ENCODE measurements around the gene GIMAP8.
"Not testable (repeated sequence)": the region's sequence is repeated elsewhere in the genome, so short reads cannot be mapped to it uniquely, and the experiment has no call there.

GIMAP8 gene

GRCh38 chr7:150471886-150472285, 21.5 kb downstream of the GIMAP8 start:
- Histone ChIP-seq H3K27me3 (ENCODE audit: control insufficient read depth, insufficient read depth, low read length) (peaks cover 24% of the 10 kb centered on the region), H3K27ac (ENCODE audit: low read depth, low read length) (no peak overlapping the region), H3K36me3 (ENCODE audit: control insufficient read depth, insufficient read depth, low read length) (no peaks in the 10 kb centered on the region), H3K4me1 (ENCODE audit: control insufficient read depth, insufficient read depth, low read length) (no peaks in the 10 kb centered on the region), H3K4me3 (ENCODE audit: low read depth, low read length) (no peak overlapping the region), H3K9ac (ENCODE audit: low read length) (no peak overlapping the region), H3K9me3 (ENCODE audit: control insufficient read depth, insufficient read depth, low read depth, low read length) (no peaks in the 10 kb centered on the region)

GRCh38 chr7:150473902-150474301, 23.5 kb downstream of the GIMAP8 start:
- Histone ChIP-seq H3K27me3 (ENCODE audit: control insufficient read depth, insufficient read depth, low read length) (peaks cover 11% of the 10 kb centered on the region), H3K27ac (ENCODE audit: low read depth, low read length) (no peak overlapping the region), H3K9me3 (ENCODE audit: control insufficient read depth, insufficient read depth, low read depth, low read length) (no peaks in the 10 kb centered on the region), H3K4me1 (ENCODE audit: control insufficient read depth, insufficient read depth, low read length) (no peaks in the 10 kb centered on the region), H3K36me3 (ENCODE audit: control insufficient read depth, insufficient read depth, low read length) (no peaks in the 10 kb centered on the region), H3K4me3 (ENCODE audit: low read depth, low read length) (no peak overlapping the region), H3K9ac (ENCODE audit: low read length) (no peak overlapping the region)

- Histone ChIP-seq H3K9me3 (ENCODE audit: control insufficient read depth, insufficient read depth, low read depth, low read length) (no peaks in the 10 kb centered on the region), H3K27ac (ENCODE audit: low read depth, low read length) (no peak overlapping the region), H3K4me1 (ENCODE audit: control insufficient read depth, insufficient read depth, low read length) (no peaks in the 10 kb centered on the region), H3K36me3 (ENCODE audit: control insufficient read depth, insufficient read depth, low read length) (no peaks in the 10 kb centered on the region), H3K4me3 (ENCODE audit: low read depth, low read length) (no peak overlapping the region), H3K27me3 (ENCODE audit: control insufficient read depth, insufficient read depth, low read length) (peaks cover 21% of the 10 kb centered on the region), H3K9ac (ENCODE audit: low read length) (no peak overlapping the region)
Observed at GRCh38 chr7:150476285-150476684, 25.9 kb downstream of the GIMAP8 start.

GRCh38 chr7:150476819-150477631, 26.6 kb downstream of the GIMAP8 start:
- Histone ChIP-seq H3K4me3 (ENCODE audit: low read depth, low read length) (no peak overlapping the region), H3K36me3 (ENCODE audit: control insufficient read depth, insufficient read depth, low read length) (no peaks in the 10 kb centered on the region), H3K9me3 (ENCODE audit: control insufficient read depth, insufficient read depth, low read depth, low read length) (0 out of 2 replicates have a peak, but pooled peaks cover 4% of the 10 kb centered on the region), H3K27ac (ENCODE audit: low read depth, low read length) (no peak overlapping the region), H3K4me1 (ENCODE audit: control insufficient read depth, insufficient read depth, low read length) (no peaks in the 10 kb centered on the region), H3K27me3 (ENCODE audit: control insufficient read depth, insufficient read depth, low read length) (peaks cover 24% of the 10 kb centered on the region), H3K9ac (ENCODE audit: low read length) (no peak overlapping the region)

- Histone ChIP-seq H3K36me3 (ENCODE audit: control insufficient read depth, insufficient read depth, low read length) (no peaks in the 10 kb centered on the region), H3K9ac (ENCODE audit: low read length) (no peak overlapping the region), H3K9me3 (ENCODE audit: control insufficient read depth, insufficient read depth, low read depth, low read length) (0 out of 2 replicates have a peak, but pooled peaks cover 4% of the 10 kb centered on the region), H3K27ac (ENCODE audit: low read depth, low read length) (no peak overlapping the region), H3K4me3 (ENCODE audit: low read depth, low read length) (no peak overlapping the region), H3K4me1 (ENCODE audit: control insufficient read depth, insufficient read depth, low read length) (no peaks in the 10 kb centered on the region), H3K27me3 (ENCODE audit: control insufficient read depth, insufficient read depth, low read length) (peaks cover 24% of the 10 kb centered on the region)
Observed at GRCh38 chr7:150479023-150479716, 28.7 kb downstream of the GIMAP8 start.

- H3K9ac ChIP-seq (ENCODE audit: low read length): no peak overlapping the region
- H3K27ac ChIP-seq (ENCODE audit: low read depth, low read length): no peak overlapping the region
- H3K36me3 ChIP-seq (ENCODE audit: control insufficient read depth, insufficient read depth, low read length): no peaks in the 10 kb centered on the region
- H3K4me1 ChIP-seq (ENCODE audit: control insufficient read depth, insufficient read depth, low read length): no peaks in the 10 kb centered on the region
- H3K27me3 ChIP-seq (ENCODE audit: control insufficient read depth, insufficient read depth, low read length): peaks cover 24% of the 10 kb centered on the region
- 0 out of 2 replicates have a peak, but pooled peaks cover 4% of the 10 kb centered on the region for H3K9me3 ChIP-seq (ENCODE audit: control insufficient read depth, insufficient read depth, low read depth, low read length)
- no peak overlapping the region for H3K4me3 ChIP-seq (ENCODE audit: low read depth, low read length)
Observed at GRCh38 chr7:150481186-150481920, 30.9 kb downstream of the GIMAP8 start.

GRCh38 chr7:150481922-150482321, 31.5 kb downstream of the GIMAP8 start:
- Histone ChIP-seq H3K4me3 (ENCODE audit: low read depth, low read length) (no peak overlapping the region), H3K27ac (ENCODE audit: low read depth, low read length) (no peak overlapping the region), H3K9me3 (ENCODE audit: control insufficient read depth, insufficient read depth, low read depth, low read length) (0 out of 2 replicates have a peak, but pooled peaks cover 4% of the 10 kb centered on the region), H3K36me3 (ENCODE audit: control insufficient read depth, insufficient read depth, low read length) (no peaks in the 10 kb centered on the region), H3K9ac (ENCODE audit: low read length) (no peak overlapping the region), H3K27me3 (ENCODE audit: control insufficient read depth, insufficient read depth, low read length) (peaks cover 24% of the 10 kb centered on the region), H3K4me1 (ENCODE audit: control insufficient read depth, insufficient read depth, low read length) (no peaks in the 10 kb centered on the region)

GRCh38 chr7:150483514-150483913, 33.1 kb downstream of the GIMAP8 start:
- not testable (repeated sequence) for H3K27ac ChIP-seq (ENCODE audit: low read depth, low read length)

GRCh38 chr7:150484071-150484470, 33.6 kb downstream of the GIMAP8 start:
- H3K36me3 ChIP-seq (ENCODE audit: control insufficient read depth, insufficient read depth, low read length); H3K4me3 ChIP-seq (ENCODE audit: low read depth, low read length); H3K4me1 ChIP-seq (ENCODE audit: control insufficient read depth, insufficient read depth, low read length); H3K9ac ChIP-seq (ENCODE audit: low read length); H3K27ac ChIP-seq (ENCODE audit: low read depth, low read length); H3K9me3 ChIP-seq (ENCODE audit: control insufficient read depth, insufficient read depth, low read depth, low read length): not testable (repeated sequence)
- peaks cover 17% of the 10 kb centered on the region for H3K27me3 ChIP-seq (ENCODE audit: control insufficient read depth, insufficient read depth, low read length)

More at GRCh38 chr7:150483514-150483913, 33.1 kb downstream of the GIMAP8 start:
- not testable (repeated sequence) for H3K36me3 ChIP-seq (ENCODE audit: control insufficient read depth, insufficient read depth, low read length); H3K9ac ChIP-seq (ENCODE audit: low read length); H3K4me3 ChIP-seq (ENCODE audit: low read depth, low read length); H3K9me3 ChIP-seq (ENCODE audit: control insufficient read depth, insufficient read depth, low read depth, low read length); H3K4me1 ChIP-seq (ENCODE audit: control insufficient read depth, insufficient read depth, low read length)
- peaks cover 21% of the 10 kb centered on the region for H3K27me3 ChIP-seq (ENCODE audit: control insufficient read depth, insufficient read depth, low read length)

GRCh38 chr7:150487625-150488024, 37.2 kb downstream of the GIMAP8 start:
- Histone ChIP-seq H3K4me3 (ENCODE audit: low read depth, low read length) (no peak overlapping the region), H3K9ac (ENCODE audit: low read length) (no peak overlapping the region), H3K36me3 (ENCODE audit: control insufficient read depth, insufficient read depth, low read length) (no peaks in the 10 kb centered on the region), H3K4me1 (ENCODE audit: control insufficient read depth, insufficient read depth, low read length) (no peaks in the 10 kb centered on the region), H3K27me3 (ENCODE audit: control insufficient read depth, insufficient read depth, low read length) (no peaks in the 10 kb centered on the region), H3K27ac (ENCODE audit: low read depth, low read length) (no peak overlapping the region), H3K9me3 (ENCODE audit: control insufficient read depth, insufficient read depth, low read depth, low read length) (no peaks in the 10 kb centered on the region)

- H3K4me3 ChIP-seq (ENCODE audit: low read depth, low read length): no peak overlapping the region
- no peaks in the 10 kb centered on the region for H3K9me3 ChIP-seq (ENCODE audit: control insufficient read depth, insufficient read depth, low read depth, low read length)
- H3K9ac ChIP-seq (ENCODE audit: low read length): no peak overlapping the region
Observed at GRCh38 chr7:150489782-150490181, 39.4 kb downstream of the GIMAP8 start.

More at GRCh38 chr7:150489782-150490181, 39.4 kb downstream of the GIMAP8 start:
- no peaks in the 10 kb centered on the region for H3K4me1 ChIP-seq (ENCODE audit: control insufficient read depth, insufficient read depth, low read length)
- no peak overlapping the region for H3K27ac ChIP-seq (ENCODE audit: low read depth, low read length)
- H3K36me3 ChIP-seq (ENCODE audit: control insufficient read depth, insufficient read depth, low read length): no peaks in the 10 kb centered on the region
- H3K27me3 ChIP-seq (ENCODE audit: control insufficient read depth, insufficient read depth, low read length): no peaks in the 10 kb centered on the region
